ENCODE data around the gene ROGDI.

Gene ROGDI

DNA sequence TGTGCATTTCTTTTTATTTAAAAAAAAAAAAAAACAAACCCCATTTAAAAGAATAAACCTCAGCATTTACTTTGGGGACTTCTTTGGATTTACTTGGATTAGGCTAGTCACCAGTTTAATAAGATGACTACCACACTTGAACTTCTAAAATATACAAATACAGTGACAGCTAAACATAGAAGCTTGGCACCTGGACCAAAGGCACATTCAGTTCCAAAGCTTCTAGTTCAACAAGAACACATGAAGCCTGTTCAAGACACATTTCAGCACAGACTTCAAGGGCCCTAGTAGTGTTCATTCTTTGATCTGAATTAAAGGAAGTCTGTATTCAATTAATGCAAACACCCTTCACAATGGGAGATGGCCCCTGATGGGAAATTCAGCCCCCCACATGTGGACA, 11.6 kb upstream of the ROGDI start:
- no peak for DNase-seq (ENCODE audit: low read depth in 3 of 3, low spot score in 1 of 3)

DNA sequence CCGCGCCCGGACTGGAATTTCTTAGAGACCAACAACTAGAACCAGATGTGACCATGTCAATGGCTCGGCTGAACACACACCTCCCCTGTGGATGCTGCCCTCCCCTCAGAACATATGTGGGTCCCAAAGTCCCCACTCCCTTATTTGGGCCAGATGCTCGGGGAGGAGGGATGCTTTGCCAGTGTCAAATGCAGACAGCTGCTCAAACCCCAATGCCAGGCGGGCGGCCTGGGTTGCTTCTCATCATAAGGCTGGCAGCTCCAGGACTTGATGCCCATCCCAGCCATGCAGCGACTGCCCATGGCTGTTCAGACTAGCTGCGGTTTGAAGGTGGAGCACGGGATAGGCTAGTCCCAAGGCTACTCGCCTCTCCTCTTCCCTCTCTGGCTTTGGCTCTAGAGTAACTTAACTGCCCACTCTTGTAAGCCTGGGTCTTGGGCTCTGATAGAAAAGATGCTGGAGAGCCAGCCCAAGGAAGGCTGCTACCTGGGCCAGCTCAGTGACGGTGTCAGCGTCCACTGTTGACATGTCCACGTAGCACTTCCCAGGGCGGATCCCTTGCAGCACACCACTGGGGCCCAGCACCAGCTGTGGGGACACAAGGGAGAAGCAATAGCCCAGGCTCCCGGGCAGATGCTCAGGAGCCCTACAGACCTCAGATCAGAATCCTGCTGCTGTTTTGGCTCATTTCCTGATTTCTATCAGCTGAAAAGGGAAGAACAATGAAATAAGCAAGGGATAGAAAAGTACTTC, 11.0 kb upstream of the ROGDI start:
- no peak for DNase-seq (ENCODE audit: low read depth in 3 of 3, low spot score in 1 of 3)

DNA sequence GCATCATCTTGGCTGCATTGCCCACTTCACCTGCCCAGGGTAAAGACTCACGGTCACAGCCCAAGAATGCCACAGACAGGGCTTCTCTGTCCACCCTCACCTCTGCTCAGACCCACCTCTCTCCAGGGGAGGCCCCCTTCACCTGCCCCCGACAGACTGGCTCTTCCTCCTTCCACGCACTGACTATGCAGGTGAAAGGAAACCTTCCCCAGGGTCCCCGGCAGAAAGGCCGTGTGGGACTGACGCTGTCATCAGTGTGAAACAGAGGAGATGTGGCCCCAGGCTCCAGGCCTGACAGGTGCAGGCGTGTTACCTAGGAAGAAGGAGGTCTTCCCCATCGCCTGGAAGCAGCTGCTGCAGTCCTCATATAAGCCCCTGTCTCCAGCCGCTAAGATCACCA, 9.3 kb upstream of the ROGDI start:
- DNase-seq (ENCODE audit: low read depth in 3 of 3, low spot score in 1 of 3) = no peak

DNA sequence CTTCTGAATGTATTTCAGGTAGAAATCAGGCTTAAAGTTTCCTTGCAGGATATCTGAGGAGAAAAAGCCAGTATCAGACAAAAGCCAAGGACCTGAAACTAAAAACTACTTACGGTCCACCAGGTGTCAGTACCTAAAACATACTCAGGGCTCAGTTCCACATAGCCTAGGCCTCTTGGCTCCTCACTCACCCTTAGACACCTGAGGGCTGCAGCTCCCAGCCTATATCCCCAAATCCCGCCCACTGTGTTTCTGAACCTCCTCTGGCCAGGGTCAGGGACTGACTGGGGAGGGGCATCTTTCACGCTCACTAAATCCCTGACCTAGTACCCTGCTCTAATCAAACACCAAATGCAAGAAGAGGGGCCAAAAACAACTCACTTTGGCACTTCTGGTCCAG, 8.8 kb upstream of the ROGDI start:
- no peak for DNase-seq (ENCODE audit: low read depth in 3 of 3, low spot score in 1 of 3)

DNA sequence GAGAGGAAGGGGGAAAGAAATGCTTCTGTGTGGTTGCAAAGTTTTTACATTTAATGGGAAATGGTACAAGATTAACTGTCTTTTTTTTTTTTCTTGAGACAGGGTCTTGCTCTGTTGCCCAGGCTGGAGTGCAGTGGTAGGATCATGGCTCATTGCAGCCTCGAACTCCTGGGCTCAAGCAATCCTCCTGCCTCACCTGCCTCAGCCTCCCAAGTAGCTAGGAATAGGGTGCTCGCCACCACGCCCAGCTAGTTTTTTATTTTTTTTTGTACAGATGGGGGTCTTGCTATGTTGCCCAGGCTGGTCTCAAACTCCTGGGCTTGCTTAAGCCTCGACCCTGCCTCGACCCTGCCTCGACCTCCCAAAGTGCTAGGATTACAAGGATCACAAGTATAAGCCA, 3.8 kb upstream of the ROGDI start:
- DNase-seq (ENCODE audit: low read depth in 3 of 3, low spot score in 1 of 3) = no peak

DNA sequence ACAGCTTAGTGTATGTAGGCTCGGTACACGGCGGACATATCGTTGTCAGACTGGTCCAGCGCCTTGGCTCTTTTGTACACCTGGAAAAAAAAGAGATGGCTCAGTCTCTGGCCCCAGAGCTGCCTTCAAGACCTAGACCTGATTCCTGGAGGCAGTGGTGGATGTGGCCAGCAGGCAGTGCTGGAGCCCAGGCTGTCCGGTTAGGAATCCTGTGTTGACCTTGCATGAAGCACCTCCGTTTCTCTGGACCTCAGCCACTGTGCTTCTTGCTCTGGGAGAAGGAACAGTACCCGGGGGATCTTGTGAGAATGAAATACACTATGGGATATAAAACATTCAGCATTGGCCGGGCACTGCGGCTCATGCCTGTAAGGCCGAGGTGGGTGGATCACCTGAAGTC, 2.8 kb upstream of the ROGDI start:
- no peak for DNase-seq (ENCODE audit: low read depth in 3 of 3, low spot score in 1 of 3)

DNA sequence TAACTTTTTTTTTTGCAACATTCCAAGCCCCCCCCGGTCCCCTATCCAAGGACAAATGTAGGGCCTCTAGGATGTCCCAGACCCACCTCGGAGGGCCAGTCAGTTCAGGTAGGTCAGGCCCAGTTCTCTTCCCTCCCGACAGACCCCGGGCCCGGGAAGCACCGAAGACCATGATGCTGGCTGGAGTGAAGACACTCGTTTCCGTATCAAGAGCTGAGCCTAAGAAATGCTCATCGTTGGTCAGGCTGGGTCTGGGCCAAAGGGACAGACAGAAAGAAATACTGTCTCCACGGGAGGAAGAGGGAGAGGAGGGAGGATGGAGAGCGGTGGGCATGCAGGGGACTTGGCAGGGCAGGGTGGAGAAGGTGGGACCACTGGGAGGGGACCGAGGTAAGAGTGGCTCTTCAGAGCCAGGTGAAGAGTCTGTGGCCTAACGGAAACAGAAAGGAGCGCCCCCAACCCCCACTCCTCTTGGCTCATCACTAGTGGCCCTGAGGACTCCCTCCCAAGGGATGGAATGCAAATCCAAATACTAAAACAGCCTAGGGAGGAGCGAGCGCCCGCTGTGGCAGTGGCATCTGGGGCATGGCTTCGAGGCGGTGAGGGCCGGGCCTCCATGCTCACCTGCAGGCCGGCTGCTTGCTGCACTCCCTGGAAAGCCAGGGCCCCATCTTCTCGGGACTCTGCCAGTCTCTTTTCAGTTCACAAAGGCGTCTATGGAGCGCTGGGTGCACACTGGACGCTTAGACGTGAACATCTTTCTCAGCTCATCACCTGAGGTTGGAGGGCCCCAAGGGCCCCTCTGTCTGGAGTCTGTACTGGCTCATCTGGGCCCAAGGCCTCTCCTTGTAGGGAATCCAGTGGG, 1.7 kb upstream of the ROGDI start:
- DNase-seq (ENCODE audit: low read depth in 3 of 3, low spot score in 1 of 3) = no peak

DNA sequence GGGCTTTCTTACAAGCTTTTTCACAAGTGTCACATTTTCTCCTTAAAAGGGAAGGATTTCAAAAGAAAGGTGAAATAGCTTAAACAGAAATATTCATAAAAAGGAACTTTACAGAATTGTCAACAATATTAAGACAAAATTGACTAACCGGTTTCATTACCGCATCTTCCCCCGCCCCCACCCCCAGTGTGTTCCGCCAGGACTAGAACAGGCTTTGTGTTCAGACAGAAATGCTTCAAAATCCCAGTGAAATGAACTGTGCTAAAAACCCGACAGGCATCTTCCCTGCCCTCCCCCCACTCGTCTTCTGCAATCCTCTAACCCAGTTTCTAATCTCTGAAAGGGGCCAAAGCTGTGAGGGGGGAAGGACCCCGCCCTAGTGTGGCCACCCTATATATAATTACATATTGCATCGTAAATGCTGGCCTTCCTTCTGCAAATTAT, 990 bp upstream of the ROGDI start:
- no peak for DNase-seq (ENCODE audit: low read depth in 3 of 3, low spot score in 1 of 3)

DNA sequence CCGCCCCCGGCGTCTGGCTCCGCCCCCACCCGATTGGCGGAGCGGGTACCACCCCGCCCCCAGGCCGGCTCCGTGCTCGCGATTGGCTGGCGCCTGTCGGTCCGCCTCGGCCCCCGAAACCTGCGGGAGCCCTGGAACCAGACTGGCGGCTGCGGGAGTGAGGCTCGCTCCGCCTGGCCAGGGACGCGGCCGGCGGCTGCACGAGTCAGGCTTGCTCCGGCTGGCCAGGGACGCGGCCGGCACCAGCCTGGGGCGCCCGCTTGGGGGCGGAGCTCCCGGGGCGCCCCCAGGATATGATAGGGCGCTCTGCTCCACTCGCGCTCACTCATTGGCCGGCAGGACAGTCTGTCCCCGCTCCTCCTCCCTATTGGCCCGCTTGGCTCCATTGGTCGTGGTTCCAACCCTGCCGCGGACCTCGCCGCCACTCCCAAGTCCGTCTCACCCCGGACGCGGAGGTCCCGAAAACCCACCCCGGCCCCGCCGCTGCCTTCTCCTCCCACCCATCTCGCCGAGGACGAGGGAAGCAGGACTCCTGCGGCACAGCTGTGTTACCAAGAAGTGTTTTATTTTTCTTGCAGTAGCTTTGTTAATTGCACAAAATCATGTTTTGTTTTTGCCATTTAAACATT, 340 bp upstream of the ROGDI start:
- DNase-seq (ENCODE audit: low read depth in 3 of 3, low spot score in 1 of 3) = peak; percentile 56 to 84 (median 61)

DNA sequence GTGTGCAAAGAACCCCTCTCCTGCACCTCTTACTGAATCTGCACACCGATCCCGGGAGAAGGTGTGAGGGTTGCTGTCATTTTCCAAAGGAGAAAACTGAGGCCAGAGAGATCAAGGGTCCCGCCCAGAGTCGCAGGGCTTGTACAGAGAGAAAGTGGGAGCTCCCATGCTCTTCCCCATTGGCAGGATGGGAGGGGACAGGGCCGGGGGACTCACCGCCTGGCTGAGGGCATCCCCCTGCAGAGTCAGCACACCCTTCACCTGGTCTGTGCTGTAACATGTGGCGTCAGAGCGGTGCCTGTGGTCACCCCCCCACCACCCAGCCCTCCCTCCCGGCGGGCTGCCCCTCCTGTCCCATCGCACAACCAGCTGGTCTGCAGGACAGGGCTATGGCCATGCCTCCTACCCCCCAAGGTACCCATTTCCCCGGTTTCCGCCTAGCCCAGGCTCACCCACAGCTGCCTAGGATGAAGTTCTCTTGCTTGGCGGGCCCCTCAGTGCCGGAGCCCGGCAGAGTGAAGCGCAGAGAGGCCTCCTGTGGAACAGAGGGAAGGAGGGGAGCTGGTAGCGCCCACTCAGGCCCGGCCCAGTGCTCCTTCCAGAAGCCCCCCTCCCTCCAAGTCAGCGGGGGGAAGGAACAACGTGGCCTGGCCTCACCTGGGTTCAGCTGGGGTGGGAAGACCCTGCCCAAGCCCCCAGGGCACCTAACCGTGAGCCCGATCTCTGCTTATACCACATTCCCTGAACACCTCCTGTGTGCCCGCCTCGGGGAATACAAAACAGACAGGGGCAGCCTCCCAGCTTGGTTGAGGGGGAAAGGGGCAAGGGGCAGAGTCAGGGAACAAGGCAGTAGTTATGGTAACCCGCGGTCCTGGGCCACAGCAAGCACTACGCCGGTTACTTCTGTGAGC, 1.1 kb downstream of the ROGDI start:
- no peak for DNase-seq (ENCODE audit: low read depth in 3 of 3, low spot score in 1 of 3)

DNA sequence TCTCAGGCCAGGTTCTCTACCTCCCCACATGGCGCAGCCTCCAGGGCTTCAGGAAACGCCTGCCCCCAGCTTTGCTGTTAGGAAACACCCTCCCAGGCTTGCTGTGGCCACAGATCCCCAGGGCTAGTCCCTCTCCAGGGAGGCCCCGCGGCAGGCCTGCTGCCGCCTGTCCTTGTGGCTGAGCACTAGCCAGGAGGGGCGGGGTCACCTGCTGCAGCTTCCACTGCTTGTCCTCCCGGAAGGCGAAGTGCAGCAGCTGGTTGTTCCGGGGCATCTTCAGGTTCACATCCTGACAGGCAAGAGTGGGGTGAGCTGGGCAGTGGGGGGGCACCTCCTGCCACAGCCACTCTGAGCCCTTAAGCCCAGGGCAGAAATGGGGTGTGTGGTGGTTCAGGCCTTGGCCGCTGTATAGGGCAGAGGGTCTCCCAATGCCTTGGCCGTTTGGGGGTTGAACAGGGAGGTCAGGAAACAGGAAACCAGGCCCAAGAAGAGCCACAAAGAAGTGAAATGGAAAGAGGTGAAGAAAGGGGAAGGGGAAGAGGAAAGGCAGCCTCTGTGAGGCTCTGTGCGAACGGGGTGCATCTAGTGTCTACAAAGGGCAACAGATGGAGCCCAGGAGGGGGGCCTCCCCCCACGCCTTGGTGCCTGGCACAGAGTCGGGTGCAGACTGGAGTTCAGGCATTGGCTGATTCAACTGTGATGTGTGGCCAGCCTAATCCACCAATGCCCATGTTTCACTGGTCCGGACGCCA, 2.0 kb downstream of the ROGDI start:
- no peak for DNase-seq (ENCODE audit: low read depth in 3 of 3, low spot score in 1 of 3)

DNA sequence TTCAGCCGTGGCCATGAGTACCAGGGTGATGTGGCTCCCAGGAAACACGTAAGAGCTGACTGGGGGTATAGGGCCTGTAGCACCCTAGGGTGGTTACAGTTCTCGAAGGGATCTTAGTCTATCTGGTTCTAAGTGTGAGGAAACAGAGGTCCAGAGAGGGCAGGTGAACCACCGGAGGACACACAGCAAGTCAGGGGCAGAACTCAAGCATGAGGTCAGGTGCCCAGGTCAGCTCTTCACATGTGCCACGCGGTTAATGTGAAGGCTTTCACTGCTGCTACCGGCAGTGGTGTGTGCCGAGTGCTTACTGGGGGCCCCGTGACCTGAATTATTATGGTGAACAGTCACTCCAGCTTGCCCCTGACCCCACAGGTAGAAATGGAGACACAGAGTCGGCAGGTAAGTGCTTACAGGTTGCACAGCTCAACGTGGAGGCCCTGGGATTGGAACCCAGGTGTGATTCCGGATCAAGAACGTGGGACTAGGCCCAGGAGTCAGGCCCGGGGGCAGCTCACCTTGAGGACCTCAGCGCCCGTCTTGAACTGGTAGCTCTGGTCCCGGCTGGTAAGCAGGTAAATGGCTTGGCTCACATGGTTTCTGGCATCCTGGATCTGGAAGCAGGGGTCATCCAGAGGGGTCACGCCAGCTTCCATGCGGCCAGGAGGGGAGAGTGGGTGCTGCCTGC, 3.1 kb downstream of the ROGDI start:
- no peak for DNase-seq (ENCODE audit: low read depth in 3 of 3, low spot score in 1 of 3)

DNA sequence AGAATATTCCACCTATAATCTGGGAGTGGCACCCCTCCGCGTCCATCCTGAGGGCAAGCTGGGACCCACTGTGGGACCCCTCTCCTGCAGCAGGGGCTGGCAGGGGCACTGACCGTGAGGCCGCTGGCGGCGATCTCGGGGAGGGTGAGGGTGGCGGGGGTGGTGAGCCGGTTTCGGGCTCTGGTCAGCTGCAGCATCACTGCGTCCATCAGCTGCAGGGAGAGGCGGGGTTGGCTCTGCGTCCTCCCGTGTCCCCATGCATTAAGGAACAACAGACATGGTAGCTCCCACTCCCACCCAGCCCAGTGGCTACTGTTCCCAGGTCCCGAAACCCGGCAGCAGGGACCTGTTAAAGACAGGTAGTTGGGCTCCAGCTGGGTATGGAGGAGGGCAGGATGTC, 4.0 kb downstream of the ROGDI start:
- DNase-seq (ENCODE audit: low read depth in 3 of 3, low spot score in 1 of 3) = no peak

DNA sequence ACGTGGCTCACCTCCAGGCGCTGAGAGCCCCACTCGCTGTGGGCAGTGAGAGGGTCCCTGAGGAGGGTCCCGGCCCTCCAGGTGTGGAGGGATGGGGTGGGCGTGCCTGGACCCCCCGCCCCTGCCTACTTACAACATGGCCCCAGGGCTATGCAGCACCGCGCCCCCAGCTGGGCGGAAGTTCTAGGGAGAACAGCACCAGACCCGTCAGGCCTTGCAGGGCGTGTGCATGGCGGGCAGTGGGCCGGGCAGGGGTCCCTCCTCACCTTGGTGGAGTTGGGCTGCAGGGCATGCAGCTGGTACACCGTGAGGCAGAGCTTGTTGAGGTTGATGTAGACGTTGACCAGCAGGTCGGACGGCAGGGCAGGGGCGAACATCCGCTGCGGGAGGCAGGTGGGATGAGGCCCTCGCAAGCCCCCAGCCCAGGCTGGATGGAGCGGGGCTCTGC, 4.6 kb downstream of the ROGDI start:
- no peak for DNase-seq (ENCODE audit: low read depth in 3 of 3, low spot score in 1 of 3)

DNA sequence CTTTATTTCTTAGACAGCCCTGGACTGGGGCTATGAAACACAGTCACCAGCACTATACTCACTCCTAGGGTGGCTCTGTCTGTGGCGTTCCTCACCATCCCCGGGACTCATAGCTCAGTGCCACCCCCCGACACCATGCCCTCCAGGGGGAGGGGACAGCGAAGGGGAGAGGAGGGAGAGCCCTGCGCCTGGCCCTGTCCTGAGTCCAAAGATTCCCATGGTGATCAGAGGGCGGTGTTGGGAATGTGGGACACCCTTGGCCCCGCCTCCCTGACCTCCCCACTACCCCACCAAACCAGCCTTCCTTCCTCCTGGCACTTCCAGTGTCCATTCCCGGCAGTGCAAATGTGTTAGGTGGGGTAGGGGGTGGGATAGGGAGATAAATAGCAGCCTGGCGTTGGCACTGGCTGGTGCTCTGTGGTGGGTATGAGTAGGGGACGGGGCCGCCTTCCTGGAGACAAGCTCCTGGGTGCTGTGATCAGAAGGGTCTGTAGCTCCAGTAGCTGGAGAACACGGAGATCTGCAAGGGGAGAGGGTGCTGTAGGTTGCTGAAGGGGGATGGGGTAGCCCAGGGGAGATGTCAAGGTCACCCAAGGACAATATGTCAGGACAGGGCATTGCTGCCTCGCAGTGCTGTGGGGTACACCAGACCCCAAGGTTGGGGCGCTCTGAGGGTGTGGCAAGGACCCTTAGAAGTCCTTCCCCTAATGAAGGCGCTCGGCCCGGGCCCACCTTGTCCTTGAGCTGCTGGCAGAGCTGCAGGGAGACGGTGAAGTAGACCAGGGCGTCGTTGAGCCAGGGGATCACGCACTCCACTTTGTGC, 5.2 kb downstream of the ROGDI start:
- DNase-seq (ENCODE audit: low read depth in 3 of 3, low spot score in 1 of 3) = no peak

DNA sequence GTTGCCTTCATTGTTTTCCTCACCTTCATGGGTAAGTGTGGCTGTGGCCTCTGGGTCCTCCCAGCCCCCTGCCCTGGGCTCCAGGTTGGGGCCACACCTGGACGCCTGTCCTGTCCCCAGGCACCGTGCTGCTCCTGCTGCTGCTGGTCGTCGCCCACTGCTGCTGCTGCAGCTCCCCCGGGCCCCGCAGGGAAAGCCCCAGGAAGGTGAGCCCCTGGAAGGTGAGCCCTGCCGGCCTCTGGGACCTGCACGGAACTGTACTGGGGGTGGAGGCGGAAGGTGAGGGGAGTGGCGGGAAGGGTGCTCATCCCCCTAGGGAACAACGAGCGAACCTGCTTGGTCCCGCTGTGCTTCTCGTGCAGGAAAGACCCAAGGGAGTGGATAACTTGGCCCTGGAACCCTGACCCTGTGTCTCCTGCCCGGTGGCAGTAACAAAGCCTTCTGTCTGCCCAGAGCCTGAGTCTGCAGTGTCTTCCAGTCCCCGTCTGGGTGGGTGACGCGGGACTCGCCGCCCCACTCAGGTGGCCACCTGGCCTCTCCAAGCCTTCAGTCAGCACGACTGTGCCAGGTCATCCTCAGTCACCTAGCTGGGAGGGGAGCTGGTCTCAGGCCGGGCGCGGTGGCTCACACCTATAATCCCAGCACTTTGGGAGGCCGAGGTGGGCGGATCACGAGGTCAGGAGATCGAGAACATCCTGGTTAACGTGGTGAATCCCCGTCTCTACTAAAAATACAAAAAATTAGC, 6.4 kb downstream of the ROGDI start:
- DNase-seq (ENCODE audit: low read depth in 3 of 3, low spot score in 1 of 3) = no peak

DNA sequence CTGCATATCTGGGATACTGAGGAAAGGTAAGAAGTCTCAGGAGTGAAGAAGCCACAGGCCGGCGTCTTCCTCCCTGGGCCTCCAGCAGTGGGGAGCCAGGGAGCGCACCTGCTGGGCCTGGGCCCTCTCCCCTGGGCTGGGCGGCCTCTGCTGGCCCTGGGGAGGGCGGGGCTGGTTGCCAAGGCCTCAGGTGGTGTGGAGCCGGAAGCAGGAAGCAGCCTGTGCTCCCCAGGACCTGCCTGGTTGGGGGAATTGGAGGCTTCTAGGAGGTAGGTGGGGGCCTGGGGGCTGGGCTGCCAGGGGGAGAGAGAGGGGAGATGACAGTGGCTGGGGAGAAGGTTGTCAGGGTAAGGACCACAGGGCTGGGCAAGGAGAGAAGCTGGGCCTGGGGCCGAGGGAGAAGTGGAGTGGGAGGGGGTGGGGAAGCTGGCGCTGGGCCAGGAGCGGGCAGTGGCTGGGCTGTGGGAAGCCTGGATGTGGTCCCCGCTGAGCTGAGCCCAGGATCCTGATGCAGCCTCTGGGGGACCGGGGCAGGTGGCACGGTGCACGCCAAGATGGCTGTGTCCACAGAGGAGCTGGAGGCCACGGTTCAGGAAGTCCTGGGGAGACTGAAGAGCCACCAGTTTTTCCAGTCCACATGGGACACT, 7.1 kb downstream of the ROGDI start, which contains the start of gene SMIM22:
Gene SMIM22, plus strand, starts transcription at position 189 of the 647 bp plus-strand sequence. Its CDS starts 366 bp downstream, at position 555.
- no peak for DNase-seq (ENCODE audit: low read depth in 3 of 3, low spot score in 1 of 3)

All from stimulated activated CD4-positive, alpha-beta T cell treated with anti-CD3 and anti-CD28 coated beads, TNF-alpha, amount 100 ng/mL, for 1 hour (primary cell).